ENCODE data around the gene SLK.

SLK gene

GRCh38 chr10:104077247-104077646, 110.3 kb downstream of the SLK start:
- Histone ChIP-seq H3K36me3 (replicated peaks) (no peaks in the 10 kb centered on the region), H3K27ac (no peak overlapping the region), H3K4me3 (ENCODE audit: low read depth, low read length) (no peak overlapping the region), H3K27me3 (replicated peaks) (no peaks in the 10 kb centered on the region)
- in situ Hi-C loops (cut with HindIII; ENCODE audit: low pct_ligation_motif_present, low sequenced_read_pairs), result no loop called here
- no peak for TF ChIP-seq CTCF (IDR thresholded peaks at IDR 0.05; ENCODE audit: low read depth, low read length, missing control alignments)
- DNase-seq, result peak; percentile 37

- no peak overlapping the region for H3K27ac ChIP-seq
- TF ChIP-seq CTCF (IDR thresholded peaks at IDR 0.05; ENCODE audit: low read depth, low read length, missing control alignments), result no peak
- H3K4me3 ChIP-seq (ENCODE audit: low read depth, low read length), result no peak overlapping the region
- in situ Hi-C loops (cut with HindIII; ENCODE audit: low pct_ligation_motif_present, low sequenced_read_pairs), result no loop called here
- no peaks in the 10 kb centered on the region for H3K27me3 ChIP-seq (replicated peaks)
- H3K36me3 ChIP-seq (replicated peaks), result no peaks in the 10 kb centered on the region
- no peak for DNase-seq
These were observed 110.8 kb downstream of the SLK start for GRCh38 chr10:104077663-104078151.

All from brain microvascular endothelial cell (primary cell).